PC-9 (cell line): ENCODE results near the gene EPB41L2. TPM values are rescaled to one million over a fixed set of nuclear protein-coding genes. Genes with fewer than 3 reads are reported as not detected.

Experiments used
- BruUV-seq: library from RNA; stranded (reverse); fragments of 400-500 nt; replicated peaks from 2 replicates; lab custom pipeline; 2021; lab: Mats Ljungman, UMichigan
- CTCF ChIA-PET: fragments of 300-600 bp; sonication (Branson Sonifier 250); formaldehyde crosslinking; loops from one replicate; lab custom pipeline; 2022; ENCODE audit warnings: antibody characterized with exemption; lab: Charles Lee
- POLR2A ChIA-PET: fragments of 300-600 bp; sonication (Branson Sonifier 250); formaldehyde crosslinking; loops from one replicate; lab custom pipeline; 2022; ENCODE audit warnings: antibody characterized with exemption; ENCODE audit not compliant: unreplicated experiment; lab: Charles Lee
- DNase-seq, 2 experiments: peaks; one replicate each; pipeline versions ENCODE4 v3.0.0 to v3.0.0-alpha.2; 2015 to 2022; ENCODE audit warnings: mixed read lengths in 1 of 2
- H2AFZ ChIP-seq: fragments of 200-600 bp; sonication (generic); 2 replicates; pipeline ENCODE4 v1.8.1; 2017; ENCODE audit warnings: antibody characterized with exemption
- H3F3A ChIP-seq: fragments of 200-600 bp; sonication (generic); 2 replicates; pipeline ENCODE4 v1.8.1; 2017; ENCODE audit warnings: antibody characterized with exemption, mild to moderate bottlenecking, low read depth; ENCODE audit not compliant: insufficient read depth
- H3K27ac ChIP-seq: fragments of 200-600 bp; sonication (generic); 2 replicates; pipeline ENCODE4 v1.6.1; 2016; ENCODE audit warnings: mixed run types
- H3K27me3 ChIP-seq: fragments of 200-600 bp; sonication (generic); 2 replicates; pipeline ENCODE4 v1.6.1; 2016; ENCODE audit warnings: low read depth, mixed run types; ENCODE audit not compliant: insufficient read depth
- H3K36me3 ChIP-seq: fragments of 200-600 bp; sonication (generic); 2 replicates; pipeline ENCODE4 v1.6.1; 2016; ENCODE audit warnings: low read depth, mixed run types
- H3K4me1 ChIP-seq: fragments of 200-600 bp; sonication (generic); replicated peaks from 2 replicates; pipeline ENCODE4 v1.6.1; 2016; ENCODE audit warnings: mixed run types; ENCODE audit not compliant: insufficient read depth
- H3K4me2 ChIP-seq: fragments of 200-600 bp; sonication (generic); 2 replicates; pipeline ENCODE4 v1.6.1; 2017; ENCODE audit warnings: mixed run types
- H3K4me3 ChIP-seq: fragments of 200-600 bp; sonication (generic); 2 replicates; pipeline ENCODE4 v1.6.1; 2016; ENCODE audit warnings: mixed run types
- H3K79me2 ChIP-seq: fragments of 200-600 bp; sonication (generic); 2 replicates; pipeline ENCODE4 v1.6.1; 2017; ENCODE audit warnings: low read depth, mixed run types
- H3K9me2 ChIP-seq: fragments of 200-600 bp; sonication (generic); 2 replicates; pipeline ENCODE4 v1.8.1; 2017; ENCODE audit warnings: mild to moderate bottlenecking; ENCODE audit not compliant: insufficient read depth
- H3K9me3 ChIP-seq: fragments of 200-600 bp; sonication (generic); 2 replicates; pipeline ENCODE4 v1.8.1; 2016; ENCODE audit warnings: low read depth; ENCODE audit not compliant: insufficient read depth
- H4K20me1 ChIP-seq: fragments of 200-600 bp; sonication (generic); 2 replicates; pipeline ENCODE4 v1.8.1; 2017; ENCODE audit not compliant: insufficient read depth
- CTCF ChIP-seq: fragments of 200-600 bp; sonication (generic); conservative IDR thresholded peaks from 2 replicates; pipeline ENCODE4 v1.6.1; 2017; ENCODE audit warnings: mixed run types, antibody characterized with exemption, mild to moderate bottlenecking, moderate library complexity
- EZH2 ChIP-seq: fragments of 200-600 bp; sonication (generic); IDR thresholded peaks from 2 replicates; pipeline ENCODE4 v1.8.0; 2017; ENCODE audit warnings: antibody characterized with exemption, low read depth
- intact Hi-C: fragments of 100-400 bp; cut with micrococcal nuclease; formaldehyde crosslinking; loops from one replicate; pipeline ENCODE4 v1.10.0; 2022; ENCODE audit not compliant: unreplicated experiment
- total RNA-seq: library from RNA; stranded (reverse); gene quantifications from 2 replicates; pipeline ENCODE4 v1.2.3, GENCODE V29; 2021

EPB41L2 gene
- total RNA-seq, 1 experiment from 2014 or later, result 67.4 TPM

GRCh38 chr6:131080084-131080483 is 17.0 kb upstream of the EPB41L2 start:
- Histone ChIP-seq H3F3A (no peaks in the 10 kb centered on the region), H3K9me3 (no peaks in the 10 kb centered on the region), H3K4me3 (no peak overlapping the region), H3K4me2 (no peak overlapping the region), H3K79me2 (no peaks in the 10 kb centered on the region), H3K36me3 (no peaks in the 10 kb centered on the region), H4K20me1 (no peaks in the 10 kb centered on the region), H3K27me3 (no peaks in the 10 kb centered on the region), H3K9me2 (no peaks in the 10 kb centered on the region), H2AFZ (no peak overlapping the region), H3K4me1 (no peaks in the 10 kb centered on the region), H3K27ac (no peak overlapping the region)
- DNase-seq, result no peak
- ChIA-PET CTCF (no interaction called here), POLR2A (interaction anchor here (0.7 kb wide), 1 partner anchor 17 kb away, joined by 4 read pairs; no protein-coding TSS in a partner anchor)
- intact Hi-C loops, result no loop called here
- BruUV-seq, result no TSS peak
- TF ChIP-seq CTCF (no peak), EZH2 (no peak)

DNA sequence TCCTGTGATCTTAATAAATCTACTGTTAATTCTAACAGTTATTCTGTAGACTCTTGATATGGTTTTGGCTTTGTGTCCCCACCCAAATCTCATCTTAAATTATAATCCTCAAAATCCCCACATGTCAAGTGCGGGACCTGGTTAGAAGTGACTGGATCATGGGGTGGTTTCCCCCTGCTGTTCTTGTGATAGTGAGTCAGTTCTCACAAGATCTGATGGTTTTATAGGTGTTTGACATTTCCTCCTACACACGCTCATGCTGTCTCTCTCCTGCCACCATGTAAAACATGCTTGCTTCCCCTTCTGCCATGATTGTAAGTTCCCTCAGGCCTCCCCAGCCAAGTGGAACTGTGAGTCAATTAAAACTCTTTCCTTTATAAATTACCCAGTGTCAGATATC is 10.5 kb upstream of the EPB41L2 start:
- POLR2A ChIA-PET, result no interaction called here
- Histone ChIP-seq H3K4me3 (no peak overlapping the region), H3K27me3 (no peaks in the 10 kb centered on the region), H3K27ac (no peak overlapping the region), H3K4me1 (no peaks in the 10 kb centered on the region), H2AFZ (no peak overlapping the region), H3K36me3 (no peaks in the 10 kb centered on the region), H3K79me2 (no peaks in the 10 kb centered on the region), H4K20me1 (no peaks in the 10 kb centered on the region), H3K9me3 (no peaks in the 10 kb centered on the region), H3F3A (no peaks in the 10 kb centered on the region), H3K4me2 (no peak overlapping the region), H3K9me2 (no peaks in the 10 kb centered on the region)
- CTCF ChIA-PET, result no interaction called here
- TF ChIP-seq CTCF (no peak), EZH2 (no peak)
- no peak for DNase-seq
- BruUV-seq, result no TSS peak
- intact Hi-C loops, result no loop called here

- POLR2A ChIA-PET, result no interaction called here
These were observed 7.0 kb upstream of the EPB41L2 start for GRCh38 chr6:131070061-131070460.

More at GRCh38 chr6:131070061-131070460, 7.0 kb upstream of the EPB41L2 start:
- H3K4me2 ChIP-seq, result no peak overlapping the region
- BruUV-seq, result no TSS peak
- H3F3A ChIP-seq, result no peaks in the 10 kb centered on the region; the same call in 1 of the 2 replicates
- no peaks in the 10 kb centered on the region for H3K9me3 ChIP-seq
- CTCF ChIA-PET, result no interaction called here
- H3K79me2 ChIP-seq, result no peaks in the 10 kb centered on the region
- no peak for DNase-seq
- no peaks in the 10 kb centered on the region for H3K36me3 ChIP-seq
- no peak overlapping the region for H3K27ac ChIP-seq
- H3K27me3 ChIP-seq, result no peaks in the 10 kb centered on the region
- H3K4me3 ChIP-seq, result no peak overlapping the region
- peaks cover 10% of the 10 kb centered on the region for H3K4me1 ChIP-seq
- no peaks in the 10 kb centered on the region for H4K20me1 ChIP-seq
- H3K9me2 ChIP-seq, result no peaks in the 10 kb centered on the region
- intact Hi-C loops, result no loop called here
- TF ChIP-seq CTCF (no peak), EZH2 (no peak)
- peak overlapping the region; percentile 29; the same call in 1 of the 2 replicates for H2AFZ ChIP-seq
